NCI-H524 treated with DMSO at 0.1 percent for 48 hours (cell line): ENCODE results near the gene DNAH1.
"Not testable (repeated sequence)": the region's sequence is repeated elsewhere in the genome, so short reads cannot be mapped to it uniquely, and the experiment has no call there.

Source experiments
- DNase-seq: peaks from one replicate; lab custom pipeline; 2025; lab: John Stamatoyannopoulos, UW

The DNAH1 gene

GRCh38 chr3:52338131-52338530 lies 22.0 kb downstream of the DNAH1 start:
- DNase-seq, result not testable (repeated sequence)

GRCh38 chr3:52339612-52340011 lies 23.5 kb downstream of the DNAH1 start:
- DNase-seq, result peak; percentile 12

- DNase-seq, result no peak
Observed at GRCh38 chr3:52341123-52341522, 25.0 kb downstream of the DNAH1 start.

GRCh38 chr3:52343946-52344600 lies 28.0 kb downstream of the DNAH1 start:
- DNase-seq, result no peak

- DNase-seq, result no peak
Observed at GRCh38 chr3:52345521-52346109, 29.5 kb downstream of the DNAH1 start.

GRCh38 chr3:52346623-52347530 lies 30.8 kb downstream of the DNAH1 start:
- DNase-seq, result no peak

GRCh38 chr3:52347716-52348635 lies 31.9 kb downstream of the DNAH1 start:
- no peak for DNase-seq

GRCh38 chr3:52349131-52349530 lies 33.0 kb downstream of the DNAH1 start:
- no peak for DNase-seq

- DNase-seq, result no peak
Observed at GRCh38 chr3:52349611-52350395, 33.7 kb downstream of the DNAH1 start.

- DNase-seq, result no peak
Observed at GRCh38 chr3:52350416-52350815, 34.3 kb downstream of the DNAH1 start.

GRCh38 chr3:52350981-52351761 lies 35.1 kb downstream of the DNAH1 start:
- DNase-seq, result no peak

GRCh38 chr3:52351762-52352368 lies 35.7 kb downstream of the DNAH1 start:
- no peak for DNase-seq

GRCh38 chr3:52352566-52352965 lies 36.4 kb downstream of the DNAH1 start:
- no peak for DNase-seq

GRCh38 chr3:52353291-52353855 lies 37.3 kb downstream of the DNAH1 start:
- no peak for DNase-seq

- DNase-seq, result no peak
Observed at GRCh38 chr3:52354676-52355075, 38.6 kb downstream of the DNAH1 start.

- DNase-seq, result no peak
Observed at GRCh38 chr3:52355526-52355925, 39.4 kb downstream of the DNAH1 start.

- no peak for DNase-seq
Observed at GRCh38 chr3:52356126-52356525, 40.0 kb downstream of the DNAH1 start.

- no peak for DNase-seq
Observed at GRCh38 chr3:52357151-52358080, 41.3 kb downstream of the DNAH1 start.
